Urinary bladder (tissue), 4 donors: ENCODE results near the gene ALK. TPM values are rescaled to one million over a fixed set of nuclear protein-coding genes. Genes with fewer than 3 reads are reported as not detected.

Source experiments
- DNase-seq: peaks from one replicate; pipeline ENCODE4 v3.0.0-alpha.2; 2015; ENCODE audit errors: extremely low spot score
- H3K27ac ChIP-seq: one replicate; pipeline ENCODE4 v1.5.1; 2013; ENCODE audit warnings: low read depth, mild to moderate bottlenecking, moderate library complexity
- H3K36me3 ChIP-seq: one replicate; pipeline ENCODE4 v1.6.1; 2013; ENCODE audit warnings: mild to moderate bottlenecking, moderate library complexity; ENCODE audit not compliant: insufficient read depth
- H3K4me1 ChIP-seq: one replicate; pipeline ENCODE4 v1.6.1; 2013; ENCODE audit warnings: mild to moderate bottlenecking, moderate library complexity; ENCODE audit not compliant: insufficient read depth
- H3K4me3 ChIP-seq: one replicate; pipeline ENCODE4 v1.5.1; 2013; ENCODE audit warnings: low read depth, low read length
- WGBS: extraction: QIAGEN DNeasy Blood & Tissue Kit; methylation state at CpG from one replicate; pipeline ENCODE4 v1.1.7; 2013; 5-methylcytosine and 5-hydroxymethylcytosine counted together
- polyA plus RNA-seq: library from polyadenylated mRNA; stranded (reverse); fragments of 200-250 nt; gene quantifications from one replicate; pipeline ENCODE4 v1.2.3, GENCODE V29; 2013
- total RNA-seq: library from RNA; depleted of rRNA; stranded (reverse); fragments of >200 nt; gene quantifications from one replicate; pipeline ENCODE4 v1.2.3, GENCODE V29; 2014
- donor health status: healthy with polysubstance abuse.
- donor health status: healthy.

The ALK gene
- total and polyA plus RNA-seq, 2 donors: 0.29 to 1.0 TPM

- 89% methylated on average over 4 of the region's 4 CpGs for WGBS
- H3K4me1 ChIP-seq: no peaks in the 10 kb centered on the region
- no peaks in the 10 kb centered on the region for H3K36me3 ChIP-seq
- DNase-seq: no peak
- H3K4me3 ChIP-seq: no peak overlapping the region
- no peak overlapping the region for H3K27ac ChIP-seq
Observed at GRCh38 chr2:29241341-29241740, 680.0 kb downstream of the ALK start.

DNA sequence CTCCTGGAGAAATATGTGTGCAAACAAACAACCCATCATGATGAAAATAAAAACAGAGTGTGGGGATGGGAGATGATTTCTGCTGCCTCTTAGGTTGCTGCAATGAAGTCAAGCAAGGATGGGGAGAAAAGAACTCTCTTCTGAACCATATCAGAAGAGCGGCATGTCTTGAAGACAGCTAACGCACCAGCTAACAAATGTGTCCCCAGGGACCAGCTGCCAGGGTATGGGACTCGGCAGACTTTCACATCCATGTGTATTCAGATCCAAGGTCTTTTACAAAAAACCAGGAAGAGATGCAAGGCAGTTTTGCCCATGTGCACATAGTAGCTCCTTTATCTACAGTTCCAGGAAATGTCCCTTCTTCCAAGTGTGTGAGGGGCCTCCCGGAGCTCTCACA, 680.8 kb downstream of the ALK start:
- Histone ChIP-seq H3K4me1 (no peaks in the 10 kb centered on the region), H3K4me3 (no peak overlapping the region), H3K27ac (no peak overlapping the region), H3K36me3 (no peaks in the 10 kb centered on the region)
- WGBS: 77% methylated on average over 4 of the region's 4 CpGs
- DNase-seq: no peak

GRCh38 chr2:29239209-29239960, 682.0 kb downstream of the ALK start:
- Histone ChIP-seq H3K36me3 (no peaks in the 10 kb centered on the region), H3K27ac (no peak overlapping the region), H3K4me1 (no peaks in the 10 kb centered on the region), H3K4me3 (no peak overlapping the region)
- WGBS: 87% methylated on average over 15 of the region's 15 CpGs
- no peak for DNase-seq

DNA sequence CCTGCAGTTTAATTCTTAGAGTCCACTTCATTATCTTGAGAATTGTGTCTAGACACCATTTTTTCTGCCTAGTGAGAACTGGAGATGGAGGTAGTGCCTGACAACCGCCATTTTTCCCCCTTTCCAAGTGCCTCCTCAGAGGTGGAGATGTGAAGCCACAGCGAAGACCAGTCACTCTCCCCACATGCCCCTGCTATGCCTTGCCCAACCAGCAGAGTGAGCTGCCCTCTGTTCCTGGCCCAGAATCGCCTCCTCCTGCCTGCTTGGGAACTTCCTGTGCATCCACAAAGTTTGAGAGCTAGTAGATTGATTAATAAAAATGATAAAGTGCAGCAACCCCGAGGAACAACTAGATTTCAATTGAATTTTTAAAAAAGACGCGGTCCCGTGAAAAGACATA, 682.9 kb downstream of the ALK start:
- DNase-seq: no peak
- no peaks in the 10 kb centered on the region for H3K4me1 ChIP-seq
- WGBS: 76% methylated on average over 7 of the region's 7 CpGs

GRCh38 chr2:29236074-29236473, 685.3 kb downstream of the ALK start:
- no peak for DNase-seq
- Histone ChIP-seq H3K27ac (no peak overlapping the region), H3K4me1 (no peaks in the 10 kb centered on the region), H3K36me3 (no peaks in the 10 kb centered on the region), H3K4me3 (no peak overlapping the region)
- 93% methylated on average over 6 of the region's 6 CpGs for WGBS

More for the DNA sequence above, 682.9 kb downstream of the ALK start:
- H3K27ac ChIP-seq: no peak overlapping the region
- H3K4me3 ChIP-seq: no peak overlapping the region
- H3K36me3 ChIP-seq: no peaks in the 10 kb centered on the region

DNA sequence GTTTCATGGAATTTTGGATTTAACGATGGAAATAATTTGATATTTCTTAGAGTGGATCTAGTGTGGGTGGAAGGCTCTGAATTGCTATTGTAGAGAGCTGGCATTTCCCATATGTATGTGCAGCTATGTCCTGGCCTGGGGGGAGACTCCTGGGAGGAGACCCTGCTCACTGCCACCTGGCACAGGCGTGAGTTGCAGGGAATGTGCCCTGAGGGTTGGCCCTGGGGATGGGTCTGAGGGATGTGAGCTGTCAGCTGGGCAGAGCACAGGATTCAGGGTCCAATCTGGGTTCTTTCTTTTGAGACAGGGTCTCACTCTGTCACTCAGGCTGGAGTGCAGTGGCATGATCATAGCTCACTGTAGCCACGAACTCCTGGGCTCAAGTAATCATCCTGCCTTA, 686.0 kb downstream of the ALK start:
- H3K4me3 ChIP-seq: no peak overlapping the region
- H3K27ac ChIP-seq: no peak overlapping the region
- no peak for DNase-seq
- H3K36me3 ChIP-seq: no peaks in the 10 kb centered on the region
- H3K4me1 ChIP-seq: no peaks in the 10 kb centered on the region
- 73% methylated on average over 3 of the region's 3 CpGs for WGBS

DNA sequence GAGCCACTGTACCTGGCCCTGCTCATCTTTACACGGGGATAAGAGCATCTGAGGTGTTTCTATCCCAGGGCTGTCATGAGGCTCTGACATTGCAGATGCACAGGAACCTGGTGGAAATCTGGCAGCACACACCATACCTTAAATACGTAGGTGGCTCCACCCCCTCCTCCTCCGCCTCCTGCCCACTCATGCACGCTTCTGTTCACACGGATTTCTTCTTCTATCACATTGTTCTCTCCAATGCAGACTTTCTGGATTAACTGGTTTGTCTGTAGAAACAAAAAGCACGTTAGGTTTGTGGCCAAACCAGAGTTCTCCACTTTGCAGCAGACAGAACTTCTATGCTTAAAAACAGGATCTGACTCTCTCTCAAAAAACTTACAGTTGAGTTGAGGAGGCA, 688.0 kb downstream of the ALK start:
- Histone ChIP-seq H3K36me3 (no peaks in the 10 kb centered on the region), H3K27ac (no peak overlapping the region), H3K4me1 (no peaks in the 10 kb centered on the region), H3K4me3 (no peak overlapping the region)
- peak; percentile 77 for DNase-seq
- 64% methylated on average over 6 of the region's 6 CpGs for WGBS

GRCh38 chr2:29232041-29232440, 689.3 kb downstream of the ALK start:
- Histone ChIP-seq H3K27ac (no peak overlapping the region), H3K4me3 (no peak overlapping the region), H3K36me3 (no peaks in the 10 kb centered on the region), H3K4me1 (no peaks in the 10 kb centered on the region)
- DNase-seq: no peak
- 93% methylated on average over 14 of the region's 14 CpGs for WGBS

- 89% methylated on average over 9 of the region's 9 CpGs for WGBS
Observed at GRCh38 chr2:29229640-29230039, 691.7 kb downstream of the ALK start.

DNA sequence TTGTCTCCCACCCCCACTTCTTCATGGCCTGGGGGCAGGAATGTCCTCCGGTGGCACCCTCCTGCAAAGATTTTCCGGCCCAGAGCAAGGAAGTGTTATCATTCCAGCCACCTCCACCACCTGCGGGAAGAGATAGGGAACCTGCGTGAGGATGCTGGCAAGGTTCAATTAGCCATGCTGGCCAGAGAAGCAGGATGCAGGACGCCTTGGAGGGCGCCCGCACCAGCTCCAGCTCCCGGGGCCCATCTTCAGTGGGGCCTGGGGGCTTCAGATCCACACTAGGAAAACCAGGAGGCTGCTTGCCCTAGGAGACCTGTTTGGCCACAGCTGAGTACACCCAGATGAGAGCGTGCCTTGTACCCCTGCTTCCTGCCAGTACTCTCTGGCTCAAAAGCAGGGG, 692.4 kb downstream of the ALK start:
- H3K27ac ChIP-seq: no peak overlapping the region
- no peaks in the 10 kb centered on the region for H3K4me1 ChIP-seq
- 81% methylated on average over 9 of the region's 9 CpGs for WGBS
- H3K36me3 ChIP-seq: no peaks in the 10 kb centered on the region
- H3K4me3 ChIP-seq: no peak overlapping the region
- DNase-seq: no peak

More at GRCh38 chr2:29229640-29230039, 691.7 kb downstream of the ALK start:
- Histone ChIP-seq H3K27ac (no peak overlapping the region), H3K4me3 (no peak overlapping the region), H3K4me1 (no peaks in the 10 kb centered on the region), H3K36me3 (no peaks in the 10 kb centered on the region)
- DNase-seq: no peak

DNA sequence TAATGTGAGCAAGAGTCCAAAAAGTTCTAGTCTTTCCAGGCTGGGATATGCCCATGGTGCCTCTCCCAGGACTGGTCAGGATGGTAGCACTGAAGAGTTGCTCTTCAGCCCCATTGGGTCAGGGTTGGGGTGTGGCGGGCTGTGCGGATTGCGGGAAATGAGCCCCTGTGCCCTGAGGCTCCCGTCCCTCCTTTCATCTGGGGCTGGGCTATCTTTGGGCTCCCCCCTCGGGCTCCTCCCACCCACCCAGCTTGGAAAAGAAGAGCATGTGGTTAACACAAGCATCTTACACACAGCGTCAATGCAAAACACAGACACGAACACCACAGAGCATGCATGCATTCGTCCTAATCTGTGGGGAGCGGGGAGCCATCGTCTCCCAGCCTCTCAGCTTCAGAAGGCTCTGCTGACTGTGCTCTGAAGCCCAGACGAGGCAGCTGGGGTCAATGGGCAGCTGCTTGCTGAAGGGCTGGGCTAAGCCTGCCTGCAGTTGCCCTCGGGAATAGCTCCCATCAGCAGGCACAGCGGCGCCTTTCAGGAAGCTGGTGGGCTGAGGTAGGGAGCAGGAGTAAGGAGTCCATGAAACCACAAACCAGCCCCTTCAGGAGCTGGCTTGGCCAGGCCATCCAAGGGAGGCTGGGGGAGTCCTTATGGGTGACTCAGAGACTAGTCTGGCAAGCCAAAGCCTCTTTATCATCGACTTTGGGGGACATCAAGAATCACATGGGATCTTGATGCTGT, 693.3 kb downstream of the ALK start:
- 46% methylated on average over 15 of the region's 15 CpGs for WGBS
- Histone ChIP-seq H3K27ac (no peak overlapping the region), H3K36me3 (no peaks in the 10 kb centered on the region), H3K4me1 (no peaks in the 10 kb centered on the region), H3K4me3 (no peak overlapping the region)
- no peak for DNase-seq

DNA sequence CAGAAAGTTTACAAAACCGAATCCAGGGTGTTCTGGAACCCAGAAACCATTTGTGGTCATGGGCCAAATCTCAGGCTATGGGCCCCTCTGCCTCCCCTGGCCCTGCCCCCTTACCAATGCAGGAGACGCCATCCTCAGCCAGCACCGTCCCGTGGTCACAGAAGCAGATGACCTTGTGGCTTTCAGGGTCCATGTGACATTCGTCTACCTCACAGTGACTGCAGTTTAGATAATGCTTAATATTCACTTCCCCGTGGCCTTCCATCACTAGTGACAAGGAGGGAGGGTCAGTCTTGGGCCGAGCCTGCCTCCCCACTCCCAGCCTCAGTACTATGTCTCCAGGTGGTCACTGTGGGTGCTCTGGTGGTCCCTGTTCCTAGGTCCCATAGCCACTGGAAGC, 694.6 kb downstream of the ALK start:
- Histone ChIP-seq H3K27ac (no peak overlapping the region), H3K4me1 (no peaks in the 10 kb centered on the region), H3K36me3 (no peaks in the 10 kb centered on the region), H3K4me3 (no peak overlapping the region)
- DNase-seq: no peak
- 75% methylated on average over 7 of the region's 7 CpGs for WGBS

DNA sequence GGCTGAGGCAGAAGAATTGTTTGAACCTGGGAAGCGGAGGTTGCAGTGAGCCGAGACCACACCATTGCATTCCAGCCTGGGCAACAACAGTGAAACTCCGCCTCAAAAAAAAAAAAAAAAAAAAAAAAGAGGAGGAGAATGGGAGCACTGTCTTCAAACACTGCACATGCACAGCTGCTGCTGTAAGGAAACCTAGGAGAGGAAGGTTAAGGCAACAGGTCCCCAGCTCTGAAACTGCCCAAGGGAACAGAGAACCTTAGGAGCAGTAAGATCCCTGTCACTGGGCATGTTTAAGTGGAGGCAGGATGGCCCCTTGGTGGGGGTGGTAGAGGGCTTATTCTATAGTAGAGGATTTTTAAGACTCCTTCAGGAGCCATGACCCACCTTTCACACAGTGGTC, 695.0 kb downstream of the ALK start:
- no peak for DNase-seq
- WGBS: 82% methylated on average over 3 of the region's 3 CpGs
- no peak overlapping the region for H3K4me3 ChIP-seq
- H3K27ac ChIP-seq: no peak overlapping the region
- H3K4me1 ChIP-seq: no peaks in the 10 kb centered on the region
- no peaks in the 10 kb centered on the region for H3K36me3 ChIP-seq

DNA sequence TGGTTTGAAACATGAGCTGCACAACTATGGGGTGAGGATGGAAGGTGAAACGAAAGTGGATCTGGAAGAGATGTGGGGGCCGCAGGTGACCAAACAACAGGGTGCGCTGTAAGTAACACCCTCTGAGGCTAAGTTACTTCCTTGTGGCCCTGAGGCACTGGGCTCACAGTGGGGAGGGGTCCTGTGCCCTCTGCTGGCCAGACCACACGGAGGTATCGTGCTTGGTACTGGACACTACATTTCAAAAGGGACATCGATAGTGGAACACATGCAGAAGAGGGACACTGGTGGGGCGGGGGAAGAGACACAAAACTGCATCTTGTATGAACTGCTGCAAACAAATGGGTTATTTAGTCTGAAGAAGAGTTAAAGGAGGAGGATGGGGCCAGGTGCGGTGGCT, 695.6 kb downstream of the ALK start:
- 83% methylated on average over 8 of the region's 8 CpGs for WGBS
- Histone ChIP-seq H3K4me1 (no peaks in the 10 kb centered on the region), H3K27ac (no peak overlapping the region), H3K4me3 (no peak overlapping the region), H3K36me3 (no peaks in the 10 kb centered on the region)
- DNase-seq: no peak
